C4-2B (cell line): ENCODE data around the gene CAMK2A.

Source experiments
- CTCF ChIP-seq: fragments of 450-650 bp; conservative IDR thresholded peaks from 2 replicates; pipeline ENCODE4 v1.5.1; 2017; ENCODE audit warnings: mild to moderate bottlenecking
- ZFX ChIP-seq: fragments of 450-650 bp; IDR thresholded peaks from 2 replicates; pipeline ENCODE4 v1.6.1; 2017

GRCh38 chr5:150311015-150311692 lies 21.6 kb upstream of the CAMK2A start:
- no peak for TF ChIP-seq CTCF
- no peak for TF ChIP-seq ZFX
